PFSK-1 (cell line): ENCODE measurements around the gene KRTAP1-4.

Source experiments
- FOXP2 ChIP-seq: optimal IDR thresholded peaks from 2 replicates; pipeline ENCODE3; 2011; ENCODE audit warnings: borderline replicate concordance, control low read depth, inconsistent platforms; ENCODE audit not compliant: insufficient read depth; ENCODE audit errors: extremely low read length, extremely low read depth
- POLR2AphosphoS5 ChIP-seq: IDR thresholded peaks from 2 replicates; pipeline ENCODE4 v1.6.1; 2012; ENCODE audit warnings: low read depth, mild to moderate bottlenecking, control low read depth, low read length, moderate library complexity
- SIN3A ChIP-seq: IDR thresholded peaks from 2 replicates; pipeline ENCODE4 v1.6.1; 2012; ENCODE audit warnings: mild to moderate bottlenecking, low read length, moderate library complexity, borderline replicate concordance; ENCODE audit not compliant: insufficient read depth
- TAF1 ChIP-seq: IDR thresholded peaks from 2 replicates; pipeline ENCODE4 v1.6.1; 2012; ENCODE audit warnings: low read length, control low read depth, borderline replicate concordance; ENCODE audit not compliant: insufficient read depth
- TF ChIP-seq, protein P1 (sequence below), 2 experiments: IDR thresholded peaks; 2 replicates each; pipeline versions ENCODE4 v1.6.1 to v1.8.0; 2011 to 2012; ENCODE audit warnings: low read depth in 2 of 2, low read length in 2 of 2, control low read depth in 1 of 2, inconsistent platforms in 1 of 2, mild to moderate bottlenecking in 1 of 2, moderate library complexity in 1 of 2; ENCODE audit not compliant: insufficient read depth in 1 of 2

DNA sequence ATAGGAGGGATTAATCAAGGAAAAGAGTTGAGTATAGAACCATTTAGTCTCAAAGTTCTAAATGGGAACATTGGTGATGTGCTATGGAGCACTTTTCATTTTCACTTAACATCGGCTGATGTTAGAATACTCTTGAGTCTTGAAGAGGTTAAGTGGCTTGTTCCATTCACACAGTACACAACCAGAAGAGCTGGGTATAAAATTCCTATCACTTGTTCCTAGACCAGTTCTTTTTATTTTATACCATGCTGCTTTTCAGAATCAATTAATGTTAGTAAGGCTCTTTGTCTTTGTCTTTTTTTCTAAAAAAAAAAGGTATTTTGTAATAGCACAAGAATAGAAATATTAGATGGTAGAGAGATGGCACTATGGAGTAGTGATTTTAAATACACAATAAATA lies 13.0 kb upstream of the KRTAP1-4 start:
- TF ChIP-seq POLR2AphosphoS5 (no peak), FOXP2 (no peak), TAF1 (no peak), SIN3A (no peak)
- TF ChIP-seq, protein P1, sequence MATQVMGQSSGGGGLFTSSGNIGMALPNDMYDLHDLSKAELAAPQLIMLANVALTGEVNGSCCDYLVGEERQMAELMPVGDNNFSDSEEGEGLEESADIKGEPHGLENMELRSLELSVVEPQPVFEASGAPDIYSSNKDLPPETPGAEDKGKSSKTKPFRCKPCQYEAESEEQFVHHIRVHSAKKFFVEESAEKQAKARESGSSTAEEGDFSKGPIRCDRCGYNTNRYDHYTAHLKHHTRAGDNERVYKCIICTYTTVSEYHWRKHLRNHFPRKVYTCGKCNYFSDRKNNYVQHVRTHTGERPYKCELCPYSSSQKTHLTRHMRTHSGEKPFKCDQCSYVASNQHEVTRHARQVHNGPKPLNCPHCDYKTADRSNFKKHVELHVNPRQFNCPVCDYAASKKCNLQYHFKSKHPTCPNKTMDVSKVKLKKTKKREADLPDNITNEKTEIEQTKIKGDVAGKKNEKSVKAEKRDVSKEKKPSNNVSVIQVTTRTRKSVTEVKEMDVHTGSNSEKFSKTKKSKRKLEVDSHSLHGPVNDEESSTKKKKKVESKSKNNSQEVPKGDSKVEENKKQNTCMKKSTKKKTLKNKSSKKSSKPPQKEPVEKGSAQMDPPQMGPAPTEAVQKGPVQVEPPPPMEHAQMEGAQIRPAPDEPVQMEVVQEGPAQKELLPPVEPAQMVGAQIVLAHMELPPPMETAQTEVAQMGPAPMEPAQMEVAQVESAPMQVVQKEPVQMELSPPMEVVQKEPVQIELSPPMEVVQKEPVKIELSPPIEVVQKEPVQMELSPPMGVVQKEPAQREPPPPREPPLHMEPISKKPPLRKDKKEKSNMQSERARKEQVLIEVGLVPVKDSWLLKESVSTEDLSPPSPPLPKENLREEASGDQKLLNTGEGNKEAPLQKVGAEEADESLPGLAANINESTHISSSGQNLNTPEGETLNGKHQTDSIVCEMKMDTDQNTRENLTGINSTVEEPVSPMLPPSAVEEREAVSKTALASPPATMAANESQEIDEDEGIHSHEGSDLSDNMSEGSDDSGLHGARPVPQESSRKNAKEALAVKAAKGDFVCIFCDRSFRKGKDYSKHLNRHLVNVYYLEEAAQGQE (IDR thresholded peaks at IDR 0.05; ENCODE audit: insufficient read depth in 1 of 2, low read depth in 2 of 2, low read length in 2 of 2), result no peak
